GM19324 (cell line): ENCODE results near the gene ARSB.

Experiments
- ATAC-seq: cut with Tn5 transposase; IDR thresholded peaks from one replicate; pipeline ENCODE4 v1.9.1; 2021; ENCODE audit warnings: mild to moderate bottlenecking, moderate library complexity; ENCODE audit not compliant: unreplicated experiment, low FRiP score

ARSB gene

GRCh38 chr5:78761840-78762239 is 223.3 kb downstream of the ARSB start:
- no peak for ATAC-seq

GRCh38 chr5:78760770-78761169 is 224.3 kb downstream of the ARSB start:
- no peak for ATAC-seq

GRCh38 chr5:78760366-78760765 is 224.7 kb downstream of the ARSB start:
- no peak for ATAC-seq

GRCh38 chr5:78758169-78758839 is 226.8 kb downstream of the ARSB start:
- peak; percentile 72 for ATAC-seq

- peak; percentile 56 for ATAC-seq
Measured at GRCh38 chr5:78757269-78758053, 227.6 kb downstream of the ARSB start.

- no peak for ATAC-seq
Measured at GRCh38 chr5:78756858-78757257, 228.3 kb downstream of the ARSB start.

- no peak for ATAC-seq
Measured at GRCh38 chr5:78755822-78756429, 229.2 kb downstream of the ARSB start.

GRCh38 chr5:78754655-78755054 is 230.5 kb downstream of the ARSB start:
- no peak for ATAC-seq

- ATAC-seq, result no peak
Measured at GRCh38 chr5:78753093-78753531, 232.0 kb downstream of the ARSB start.

GRCh38 chr5:78751872-78752271 is 233.2 kb downstream of the ARSB start:
- no peak for ATAC-seq

- ATAC-seq, result no peak
Measured at GRCh38 chr5:78750281-78750680, 234.8 kb downstream of the ARSB start.

GRCh38 chr5:78747705-78748359 is 237.3 kb downstream of the ARSB start:
- no peak for ATAC-seq

- no peak for ATAC-seq
Measured at GRCh38 chr5:78747055-78747454, 238.1 kb downstream of the ARSB start.

- no peak for ATAC-seq
Measured at GRCh38 chr5:78746021-78746770, 238.9 kb downstream of the ARSB start.

- ATAC-seq, result no peak
Measured at GRCh38 chr5:78744951-78745534, 240.1 kb downstream of the ARSB start.

- no peak for ATAC-seq
Measured at GRCh38 chr5:78741019-78741418, 244.1 kb downstream of the ARSB start.

- no peak for ATAC-seq
Measured at GRCh38 chr5:78738693-78739300, 246.3 kb downstream of the ARSB start.

GRCh38 chr5:78738104-78738503 is 247.0 kb downstream of the ARSB start:
- ATAC-seq, result no peak

- ATAC-seq, result no peak
Measured at GRCh38 chr5:78735834-78736463, 249.2 kb downstream of the ARSB start.
